Neural cell (in vitro differentiated cells): Measurements from ENCODE around the gene KCNAB2. TPM values are rescaled to one million over a fixed set of nuclear protein-coding genes. Genes with fewer than 3 reads are reported as not detected.

Source experiments
- H2AFZ ChIP-seq: fragments of 200-600, 300-800 bp; sonication (generic), shearing (Covaris generic); 2 replicates; pipeline ENCODE4 v1.6.0; 2014; ENCODE audit warnings: low read depth, mild to moderate bottlenecking, antibody characterized with exemption, low read length, moderate library complexity
- H3F3A ChIP-seq: fragments of 200-600 bp; shearing (Covaris generic); 2 replicates; pipeline ENCODE4 v1.6.1; 2016; ENCODE audit warnings: mild to moderate bottlenecking, moderate library complexity, mixed read lengths, antibody characterized with exemption, low read length; ENCODE audit not compliant: insufficient read depth, poor library complexity, severe bottlenecking
- H3K27ac ChIP-seq: fragments of 200-600, 300-800 bp; sonication (generic), shearing (Covaris generic); 2 replicates; pipeline ENCODE4 v1.5.1; 2014; ENCODE audit warnings: mild to moderate bottlenecking, low read length, moderate library complexity
- H3K27me3 ChIP-seq: fragments of 300-800, 200-600 bp; sonication (generic), shearing (Covaris generic); 2 replicates; pipeline ENCODE4 v1.6.0; 2014; ENCODE audit warnings: mild to moderate bottlenecking, low read depth, low read length, moderate library complexity; ENCODE audit not compliant: insufficient read depth
- H3K36me3 ChIP-seq: fragments of 300-800, 200-600 bp; sonication (generic), shearing (Covaris generic); 2 replicates; pipeline ENCODE4 v1.5.1; 2014; ENCODE audit warnings: mild to moderate bottlenecking, antibody characterized with exemption, low read length, moderate library complexity; ENCODE audit not compliant: insufficient read depth
- H3K4me2 ChIP-seq: fragments of 300-800, 200-600 bp; sonication (generic), shearing (Covaris generic); 2 replicates; pipeline ENCODE4 v1.6.0; 2014; ENCODE audit warnings: mild to moderate bottlenecking, low read length
- H3K4me3 ChIP-seq: fragments of 300-800, 200-600 bp; sonication (generic), shearing (Covaris generic); 2 replicates; pipeline ENCODE4 v1.5.1; 2014; ENCODE audit warnings: mild to moderate bottlenecking, low read length, moderate library complexity
- H3K79me2 ChIP-seq: fragments of 200-600 bp; shearing (Covaris generic); replicated peaks from 2 replicates; pipeline ENCODE4 v1.6.0; 2014; ENCODE audit warnings: mild to moderate bottlenecking, low read length, moderate library complexity; ENCODE audit not compliant: insufficient read depth
- H3K9ac ChIP-seq: fragments of 300-800, 200-600 bp; sonication (generic), shearing (Covaris generic); 2 replicates; pipeline ENCODE4 v1.6.1; 2016; ENCODE audit warnings: mild to moderate bottlenecking, low read length, mixed read lengths
- H3K9me2 ChIP-seq: fragments of 200-600 bp; shearing (Covaris generic); 2 replicates; pipeline ENCODE4 v1.6.1; 2016; ENCODE audit warnings: mild to moderate bottlenecking, low read length, mixed read lengths; ENCODE audit not compliant: insufficient read depth
- H3K9me3 ChIP-seq: fragments of 200-600, 300-800 bp; sonication (generic), shearing (Covaris generic); 2 replicates; pipeline ENCODE4 v1.6.1; 2016; ENCODE audit warnings: mild to moderate bottlenecking, mixed run types, low read length, moderate library complexity, mixed read lengths
- H4K20me1 ChIP-seq: fragments of 200-600 bp; shearing (Covaris generic); 2 replicates; pipeline ENCODE4 v1.6.1; 2016; ENCODE audit warnings: mild to moderate bottlenecking, mixed run types; ENCODE audit not compliant: insufficient read depth
- CTCF ChIP-seq: fragments of 450-650 bp; IDR thresholded peaks from 2 replicates; pipeline ENCODE4 v1.5.1; 2014; ENCODE audit warnings: antibody characterized with exemption, mild to moderate bottlenecking, moderate library complexity; ENCODE audit not compliant: poor library complexity, severe bottlenecking
- EP300 ChIP-seq: fragments of 450-650 bp; conservative IDR thresholded peaks from 2 replicates; pipeline ENCODE4 v1.6.1; 2014; ENCODE audit warnings: antibody characterized with exemption, mild to moderate bottlenecking, moderate library complexity; ENCODE audit not compliant: poor library complexity, severe bottlenecking
- EZH2 ChIP-seq: fragments of 200-600, 300-800 bp; shearing (Covaris generic), sonication (generic); IDR thresholded peaks from 2 replicates; pipeline ENCODE4 v1.6.1; 2014; ENCODE audit warnings: antibody characterized with exemption, low read length, borderline replicate concordance, mild to moderate bottlenecking; ENCODE audit not compliant: insufficient read depth, poor library complexity, severe bottlenecking
- MXI1 ChIP-seq: fragments of 450-650 bp; conservative IDR thresholded peaks from 2 replicates; pipeline ENCODE4 v1.6.1; 2014; ENCODE audit warnings: antibody characterized with exemption, mild to moderate bottlenecking; ENCODE audit not compliant: poor library complexity, severe bottlenecking
- POLR2AphosphoS5 ChIP-seq: IDR thresholded peaks from 2 replicates; pipeline ENCODE4 v1.6.1; 2012
- RAD21 ChIP-seq: fragments of 450-650 bp; conservative IDR thresholded peaks from 2 replicates; pipeline ENCODE4 v1.6.1; 2014; ENCODE audit warnings: antibody characterized with exemption, mild to moderate bottlenecking, moderate library complexity
- REST ChIP-seq: IDR thresholded peaks from 2 replicates; pipeline ENCODE4 v1.6.1; 2012; ENCODE audit warnings: borderline replicate concordance
- SMC3 ChIP-seq: fragments of 450-650 bp; conservative IDR thresholded peaks from 2 replicates; pipeline ENCODE4 v1.6.1; 2014; ENCODE audit warnings: antibody characterized with exemption, mild to moderate bottlenecking, moderate library complexity; ENCODE audit not compliant: poor library complexity
- TAF1 ChIP-seq: IDR thresholded peaks from 2 replicates; pipeline ENCODE4 v1.6.1; 2012; ENCODE audit warnings: low read depth
- polyA plus RNA-seq: library from polyadenylated mRNA; depleted of rRNA; stranded (reverse); fragments of >200 nt; gene quantifications from 2 replicates; pipeline ENCODE4 v1.2.3, GENCODE V29; 2014

The KCNAB2 gene
- polyA plus RNA-seq, 1 donor from 2014 or later, result 11.7 TPM

GRCh38 chr1:6011161-6011945, 34.3 kb upstream of the KCNAB2 start:
- Histone ChIP-seq H3K9me2 (no peaks in the 10 kb centered on the region), H2AFZ (no peak overlapping the region), H4K20me1 (no peaks in the 10 kb centered on the region), H3K36me3 (no peaks in the 10 kb centered on the region), H3K9ac (no peak overlapping the region), H3F3A (no peaks in the 10 kb centered on the region), H3K9me3 (no peaks in the 10 kb centered on the region), H3K27ac (no peak overlapping the region), H3K4me2 (no peak overlapping the region), H3K27me3 (no peaks in the 10 kb centered on the region), H3K4me3 (no peak overlapping the region), H3K79me2 (no peaks in the 10 kb centered on the region)
- TF ChIP-seq MXI1 (no peak), CTCF (no peak), REST (no peak), POLR2AphosphoS5 (no peak), TAF1 (no peak), SMC3 (no peak), EP300 (no peak), EZH2 (no peak), RAD21 (no peak)

- Histone ChIP-seq H2AFZ (no peak overlapping the region), H4K20me1 (no peaks in the 10 kb centered on the region), H3K27ac (no peak overlapping the region), H3K36me3 (no peaks in the 10 kb centered on the region), H3K9me3 (no peaks in the 10 kb centered on the region), H3K9ac (no peak overlapping the region), H3K27me3 (no peaks in the 10 kb centered on the region), H3K9me2 (no peaks in the 10 kb centered on the region), H3F3A (no peaks in the 10 kb centered on the region), H3K79me2 (no peaks in the 10 kb centered on the region), H3K4me2 (no peak overlapping the region), H3K4me3 (no peak overlapping the region)
- TF ChIP-seq EZH2 (no peak), SMC3 (no peak), MXI1 (no peak), REST (no peak)
Measured at GRCh38 chr1:6011946-6012258, 33.8 kb upstream of the KCNAB2 start.
